Heart left ventricle (tissue), 13 donors: ENCODE measurements around the gene MED15.

Source experiments
- POLR2A ChIP-seq, 2 donors: fragments of 450-650 bp; IDR thresholded peaks; one replicate each; pipeline ENCODE4 v1.6.1; 2017; ENCODE audit warnings: antibody characterized with exemption in 2 of 2, mild to moderate bottlenecking in 2 of 2, moderate library complexity in 2 of 2
- TF ChIP-seq, protein P1 (sequence below), 12 donors: fragments of 200-600 bp; sonication (generic) in 4 of 12; IDR thresholded peaks; one replicate each; pipeline versions ENCODE4 v1.5.0 to v1.8.0; 2018 to 2022; ENCODE audit warnings: antibody characterized with exemption in 12 of 12, mild to moderate bottlenecking in 5 of 12
- donor health status: ischemic (EF 13 %, LVEDD 7.1; RV severe dilation, severe dysfunction).
- donor health status: DM: no; HTN: yes; CAD: no.
- donor health status: DM: no; HTN: no; CAD: no.
- donor health status: ischemic (EF 25% LVEDD 6.9; RV normal size, moderate dysfunction).
- donor health status: ischemic (EF 25% LVEDD 5.7; RV mildly dilated, moderate dysfunction).
- donor health status: ischemic (EF 35%, LVEDD 5.7; RV mildly dilated, moderate dysfunction).
- donor health status: nonischemic (EF 11% LVEDD 7.7; RV severe dilation, severe dysfunction).
- donor health status: DM: yes; HTN: yes; CAD: no.
- donor health status: PGD.
- donor health status: ischemic (EF 29% LVEDD 5.4; RV normal size, mild dysfunction).
- donor health status: nonischemic (EF 23%, LVEDD 6.1; RV moderate dilation, normal function).

- TF ChIP-seq, protein P1, sequence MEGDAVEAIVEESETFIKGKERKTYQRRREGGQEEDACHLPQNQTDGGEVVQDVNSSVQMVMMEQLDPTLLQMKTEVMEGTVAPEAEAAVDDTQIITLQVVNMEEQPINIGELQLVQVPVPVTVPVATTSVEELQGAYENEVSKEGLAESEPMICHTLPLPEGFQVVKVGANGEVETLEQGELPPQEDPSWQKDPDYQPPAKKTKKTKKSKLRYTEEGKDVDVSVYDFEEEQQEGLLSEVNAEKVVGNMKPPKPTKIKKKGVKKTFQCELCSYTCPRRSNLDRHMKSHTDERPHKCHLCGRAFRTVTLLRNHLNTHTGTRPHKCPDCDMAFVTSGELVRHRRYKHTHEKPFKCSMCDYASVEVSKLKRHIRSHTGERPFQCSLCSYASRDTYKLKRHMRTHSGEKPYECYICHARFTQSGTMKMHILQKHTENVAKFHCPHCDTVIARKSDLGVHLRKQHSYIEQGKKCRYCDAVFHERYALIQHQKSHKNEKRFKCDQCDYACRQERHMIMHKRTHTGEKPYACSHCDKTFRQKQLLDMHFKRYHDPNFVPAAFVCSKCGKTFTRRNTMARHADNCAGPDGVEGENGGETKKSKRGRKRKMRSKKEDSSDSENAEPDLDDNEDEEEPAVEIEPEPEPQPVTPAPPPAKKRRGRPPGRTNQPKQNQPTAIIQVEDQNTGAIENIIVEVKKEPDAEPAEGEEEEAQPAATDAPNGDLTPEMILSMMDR (IDR thresholded peaks at IDR 0.05) = no peak
- TF ChIP-seq POLR2A (IDR thresholded peaks at IDR 0.05) = no peak
Measured at GRCh38 chr22:20533095-20533878, 25.9 kb downstream of the MED15 start.
